ENCODE results near the gene PRRC2B. TPM values are rescaled to one million over a fixed set of nuclear protein-coding genes. Genes with fewer than 3 reads are reported as not detected.

The PRRC2B gene
- total RNA-seq, 2 donors from 2014 or later: 136 to 157 TPM

GRCh38 chr9:131429121-131430012, 35.5 kb downstream of the PRRC2B start:
- Mint-ChIP-seq H3K4me1 (peaks cover 25% of the 10 kb centered on the region), H3K4me3 (no peak overlapping the region), H3K27ac (peak overlapping the region; percentile 75), H3K9me3 (no peaks in the 10 kb centered on the region), H3K27me3 (no peaks in the 10 kb centered on the region), H3K36me3 (ENCODE audit: low read depth) (peaks cover 49% of the 10 kb centered on the region)
- ATAC-seq (replicated peaks): no peak

- H3K36me3 Mint-ChIP-seq (ENCODE audit: low read depth): peaks cover 76% of the 10 kb centered on the region
- no peaks in the 10 kb centered on the region for H3K9me3 Mint-ChIP-seq
- peak overlapping the region; percentile 9 for H3K27ac Mint-ChIP-seq
- peaks cover 18% of the 10 kb centered on the region for H3K4me1 Mint-ChIP-seq
- no peaks in the 10 kb centered on the region for H3K27me3 Mint-ChIP-seq
- no peak for ATAC-seq (replicated peaks)
- no peak overlapping the region for H3K4me3 Mint-ChIP-seq
Measured at GRCh38 chr9:131432050-131432449, 38.2 kb downstream of the PRRC2B start.

- Mint-ChIP-seq H3K27me3 (no peaks in the 10 kb centered on the region), H3K4me1 (peaks cover 15% of the 10 kb centered on the region), H3K9me3 (no peaks in the 10 kb centered on the region), H3K36me3 (ENCODE audit: low read depth) (peaks cover 83% of the 10 kb centered on the region), H3K27ac (peak overlapping the region; percentile 9), H3K4me3 (no peak overlapping the region)
- no peak for ATAC-seq (replicated peaks)
Measured at GRCh38 chr9:131432597-131433301, 38.9 kb downstream of the PRRC2B start.

GRCh38 chr9:131433302-131433854, 39.5 kb downstream of the PRRC2B start:
- no peaks in the 10 kb centered on the region for H3K27me3 Mint-ChIP-seq
- no peak overlapping the region for H3K4me3 Mint-ChIP-seq
- no peak for ATAC-seq (replicated peaks)
- H3K9me3 Mint-ChIP-seq: no peaks in the 10 kb centered on the region
- peak overlapping the region; percentile 9 for H3K27ac Mint-ChIP-seq
- H3K36me3 Mint-ChIP-seq (ENCODE audit: low read depth): peaks cover 89% of the 10 kb centered on the region
- peaks cover 15% of the 10 kb centered on the region for H3K4me1 Mint-ChIP-seq

- peaks cover 15% of the 10 kb centered on the region for H3K4me1 Mint-ChIP-seq
- peaks cover 94% of the 10 kb centered on the region for H3K36me3 Mint-ChIP-seq (ENCODE audit: low read depth)
- H3K4me3 Mint-ChIP-seq: no peak overlapping the region
- no peaks in the 10 kb centered on the region for H3K9me3 Mint-ChIP-seq
- ATAC-seq (replicated peaks): no peak
- no peak overlapping the region for H3K27ac Mint-ChIP-seq
- H3K27me3 Mint-ChIP-seq: no peaks in the 10 kb centered on the region
Measured at GRCh38 chr9:131434673-131435072, 40.8 kb downstream of the PRRC2B start.

- Mint-ChIP-seq H3K36me3 (ENCODE audit: low read depth) (peaks cover 96% of the 10 kb centered on the region), H3K27me3 (no peaks in the 10 kb centered on the region), H3K9me3 (no peaks in the 10 kb centered on the region), H3K4me3 (no peak overlapping the region), H3K27ac (no peak overlapping the region), H3K4me1 (peaks cover 14% of the 10 kb centered on the region)
- no peak for ATAC-seq (replicated peaks)
Measured at GRCh38 chr9:131436376-131436775, 42.5 kb downstream of the PRRC2B start.

- Mint-ChIP-seq H3K36me3 (ENCODE audit: low read depth) (peaks cover 100% of the 10 kb centered on the region), H3K4me3 (no peak overlapping the region), H3K27ac (peak overlapping the region; percentile 47), H3K27me3 (no peaks in the 10 kb centered on the region), H3K9me3 (no peaks in the 10 kb centered on the region), H3K4me1 (peaks cover 14% of the 10 kb centered on the region)
- ATAC-seq (replicated peaks): no peak
Measured at GRCh38 chr9:131436865-131437271, 43.0 kb downstream of the PRRC2B start.

- Mint-ChIP-seq H3K27ac (peak overlapping the region; percentile 47), H3K9me3 (no peaks in the 10 kb centered on the region), H3K27me3 (no peaks in the 10 kb centered on the region), H3K4me1 (peaks cover 14% of the 10 kb centered on the region), H3K36me3 (ENCODE audit: low read depth) (peaks cover 100% of the 10 kb centered on the region), H3K4me3 (no peak overlapping the region)
- no peak for ATAC-seq (replicated peaks)
Measured at GRCh38 chr9:131438190-131438589, 44.3 kb downstream of the PRRC2B start.

GRCh38 chr9:131439224-131439623, 45.3 kb downstream of the PRRC2B start:
- H3K9me3 Mint-ChIP-seq: no peaks in the 10 kb centered on the region
- H3K4me3 Mint-ChIP-seq: no peak overlapping the region
- H3K27me3 Mint-ChIP-seq: no peaks in the 10 kb centered on the region
- peak overlapping the region; percentile 89 for H3K27ac Mint-ChIP-seq
- H3K4me1 Mint-ChIP-seq: peaks cover 14% of the 10 kb centered on the region
- H3K36me3 Mint-ChIP-seq (ENCODE audit: low read depth): peaks cover 100% of the 10 kb centered on the region
- ATAC-seq (replicated peaks): no peak

GRCh38 chr9:131441441-131441840, 47.6 kb downstream of the PRRC2B start:
- H3K4me3 Mint-ChIP-seq: no peak overlapping the region
- H3K27me3 Mint-ChIP-seq: no peaks in the 10 kb centered on the region
- no peak for ATAC-seq (replicated peaks)
- H3K9me3 Mint-ChIP-seq: no peaks in the 10 kb centered on the region
- peak overlapping the region; percentile 63 for H3K27ac Mint-ChIP-seq
- H3K4me1 Mint-ChIP-seq: peaks cover 14% of the 10 kb centered on the region
- peaks cover 100% of the 10 kb centered on the region for H3K36me3 Mint-ChIP-seq (ENCODE audit: low read depth)

GRCh38 chr9:131442351-131442750, 48.5 kb downstream of the PRRC2B start:
- Mint-ChIP-seq H3K4me1 (peaks cover 14% of the 10 kb centered on the region), H3K36me3 (ENCODE audit: low read depth) (peaks cover 100% of the 10 kb centered on the region), H3K27ac (no peak overlapping the region), H3K4me3 (no peak overlapping the region), H3K9me3 (no peaks in the 10 kb centered on the region), H3K27me3 (no peaks in the 10 kb centered on the region)
- no peak for ATAC-seq (replicated peaks)

- peaks cover 100% of the 10 kb centered on the region for H3K36me3 Mint-ChIP-seq (ENCODE audit: low read depth)
- H3K4me3 Mint-ChIP-seq: no peak overlapping the region
- H3K4me1 Mint-ChIP-seq: peaks cover 14% of the 10 kb centered on the region
- H3K27me3 Mint-ChIP-seq: no peaks in the 10 kb centered on the region
- no peak overlapping the region for H3K27ac Mint-ChIP-seq
- ATAC-seq (replicated peaks): no peak
- no peaks in the 10 kb centered on the region for H3K9me3 Mint-ChIP-seq
Measured at GRCh38 chr9:131443648-131444047, 49.8 kb downstream of the PRRC2B start.

- Mint-ChIP-seq H3K27me3 (no peaks in the 10 kb centered on the region), H3K36me3 (ENCODE audit: low read depth) (peaks cover 100% of the 10 kb centered on the region), H3K4me1 (peaks cover 9% of the 10 kb centered on the region), H3K9me3 (no peaks in the 10 kb centered on the region), H3K4me3 (no peak overlapping the region), H3K27ac (peak overlapping the region; percentile 42)
- ATAC-seq (replicated peaks): no peak
Measured at GRCh38 chr9:131446276-131446675, 52.4 kb downstream of the PRRC2B start.

- Mint-ChIP-seq H3K27ac (peak overlapping the region; percentile 42), H3K36me3 (ENCODE audit: low read depth) (peaks cover 100% of the 10 kb centered on the region), H3K4me3 (no peak overlapping the region), H3K27me3 (no peaks in the 10 kb centered on the region), H3K9me3 (no peaks in the 10 kb centered on the region), H3K4me1 (peaks cover 13% of the 10 kb centered on the region)
- ATAC-seq (replicated peaks): no peak
Measured at GRCh38 chr9:131447148-131447547, 53.3 kb downstream of the PRRC2B start.
